ENCODE measurements around the gene ARHGEF38. TPM values are rescaled to one million over a fixed set of nuclear protein-coding genes. Genes with fewer than 3 reads are reported as not detected.
"Not testable (repeated sequence)": the region's sequence is repeated elsewhere in the genome, so short reads cannot be mapped to it uniquely, and the experiment has no call there.

ARHGEF38 gene
- total and polyA plus RNA-seq, 7 experiments from 2014 or later: 0.45 TPM; not detected in 6

DNA sequence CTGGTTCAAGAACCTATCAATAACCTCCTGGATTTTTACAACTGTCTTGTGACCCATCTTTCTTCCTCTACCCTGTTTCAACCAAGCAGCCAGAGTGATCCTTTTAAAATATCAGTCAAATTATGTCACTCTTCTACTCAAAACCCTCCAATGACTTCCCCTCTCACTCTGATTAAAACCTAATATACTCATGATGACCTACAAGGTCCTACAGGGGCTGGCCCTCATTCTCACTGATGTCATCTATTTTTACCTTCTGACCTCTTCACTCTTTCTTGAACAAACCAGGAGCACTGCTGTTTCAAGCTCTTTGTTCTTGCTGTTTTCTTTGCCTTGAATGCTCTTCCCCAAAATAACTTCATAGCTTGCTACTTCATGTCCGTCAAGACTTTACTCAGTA lies 48.5 kb downstream of the ARHGEF38 start:
- DNase-seq (no peak), ATAC-seq (no peak)
- intact Hi-C loops (cut with micrococcal nuclease): no loop called here
- Histone ChIP-seq H3K9me3 (ENCODE audit: control insufficient read depth in 2 of 3, low read length in 3 of 3) (no peaks in the 10 kb centered on the region), H3K27me3 (ENCODE audit: control insufficient read depth in 2 of 2, insufficient read depth in 2 of 2, low read length in 2 of 2) (no peaks in the 10 kb centered on the region), H3K27ac (ENCODE audit: low read depth, low read length) (no peak overlapping the region), H3K4me1 (ENCODE audit: control insufficient read depth in 2 of 2, insufficient read depth in 2 of 2, low read length in 2 of 2) (no peaks in the 10 kb centered on the region), H3K4me3 (ENCODE audit: low read length) (no peak overlapping the region), H3K36me3 (ENCODE audit: control insufficient read depth in 2 of 3, insufficient read depth in 3 of 3, low read length in 3 of 3) (no peaks in the 10 kb centered on the region)
- H3K27ac Mint-ChIP-seq: no peak overlapping the region
- ChIA-PET POLR2A (no interaction called here), CTCF (no interaction called here)
- no peaks in the 10 kb centered on the region for H3K36me3 Mint-ChIP-seq
- no peak overlapping the region for H3K4me3 Mint-ChIP-seq
- no peaks in the 10 kb centered on the region for H3K4me1 Mint-ChIP-seq
- no peaks in the 10 kb centered on the region for H3K9me3 Mint-ChIP-seq
- peaks cover 4 to 17% (median 12%) of the 10 kb centered on the region in 5 donors for H3K27me3 Mint-ChIP-seq

DNA sequence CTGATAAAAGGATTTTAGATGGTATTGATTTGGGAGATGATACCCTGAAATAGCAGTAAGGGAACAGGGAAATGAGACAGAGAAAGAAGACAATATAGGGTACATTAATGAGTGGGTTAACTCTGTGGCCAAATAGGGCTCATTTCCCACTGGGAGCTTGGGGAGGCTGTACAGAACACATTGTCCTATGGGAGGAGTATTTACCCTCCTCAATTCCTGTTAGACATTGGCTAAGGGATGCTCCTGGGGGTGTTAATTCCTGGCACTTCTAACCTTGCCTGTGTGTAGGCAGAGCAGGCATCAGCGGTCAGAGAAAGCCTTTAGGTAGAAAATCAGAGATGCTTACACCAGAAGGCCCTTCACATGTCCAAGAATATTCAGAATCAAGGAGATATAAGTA lies 49.0 kb downstream of the ARHGEF38 start:
- ATAC-seq (no peak), DNase-seq (no peak)
- Mint-ChIP-seq H3K4me1 (no peaks in the 10 kb centered on the region), H3K4me3 (no peak overlapping the region), H3K27me3 (peaks cover 4 to 17% (median 10%) of the 10 kb centered on the region in 5 donors), H3K9me3 (no peaks in the 10 kb centered on the region), H3K36me3 (no peaks in the 10 kb centered on the region), H3K27ac (no peak overlapping the region)
- POLR2A ChIA-PET: no interaction called here
- no peaks in the 10 kb centered on the region for H3K36me3 ChIP-seq (ENCODE audit: control insufficient read depth in 2 of 3, insufficient read depth in 3 of 3, low read length in 3 of 3)
- no peak overlapping the region for H3K4me3 ChIP-seq (ENCODE audit: low read length)
- CTCF ChIA-PET: no interaction called here
- no peaks in the 10 kb centered on the region for H3K9me3 ChIP-seq (ENCODE audit: control insufficient read depth in 2 of 3, low read length in 3 of 3)
- intact Hi-C loops (cut with micrococcal nuclease): no loop called here
- H3K27ac ChIP-seq (ENCODE audit: low read depth, low read length): no peak overlapping the region
- no peaks in the 10 kb centered on the region for H3K27me3 ChIP-seq (ENCODE audit: control insufficient read depth in 2 of 2, insufficient read depth in 2 of 2, low read length in 2 of 2)
- no peaks in the 10 kb centered on the region for H3K4me1 ChIP-seq (ENCODE audit: control insufficient read depth in 2 of 2, insufficient read depth in 2 of 2, low read length in 2 of 2)

DNA sequence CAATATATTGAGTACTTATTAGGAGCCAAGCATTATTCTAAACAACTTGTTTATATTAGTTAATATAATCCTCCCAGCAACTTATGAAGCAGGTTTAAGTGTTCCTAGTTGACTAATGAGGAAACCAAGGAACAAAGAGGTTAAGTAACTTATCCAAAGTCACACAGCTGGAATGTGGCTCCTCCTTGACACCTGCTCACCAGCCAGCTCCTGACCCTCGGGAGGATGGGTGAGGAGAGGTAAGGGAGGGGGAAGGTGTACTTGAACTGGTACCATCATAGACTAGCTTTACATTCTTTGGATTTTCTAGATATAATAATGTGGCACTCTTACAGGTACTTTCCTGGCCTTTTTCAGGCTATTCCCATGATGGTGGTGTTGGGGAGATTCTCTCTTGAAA lies 50.7 kb downstream of the ARHGEF38 start:
- H3K36me3 ChIP-seq (ENCODE audit: control insufficient read depth in 2 of 3, insufficient read depth in 3 of 3, low read length in 3 of 3): no peaks in the 10 kb centered on the region
- no peaks in the 10 kb centered on the region for H3K9me3 Mint-ChIP-seq
- H3K4me1 ChIP-seq (ENCODE audit: control insufficient read depth in 2 of 2, insufficient read depth in 2 of 2, low read length in 2 of 2): no peaks in the 10 kb centered on the region
- H3K4me1 Mint-ChIP-seq: no peaks in the 10 kb centered on the region
- no peak overlapping the region for H3K4me3 ChIP-seq (ENCODE audit: low read length)
- H3K27ac ChIP-seq (ENCODE audit: low read depth, low read length): no peak overlapping the region
- H3K9me3 ChIP-seq (ENCODE audit: control insufficient read depth in 2 of 3, low read length in 3 of 3): no peaks in the 10 kb centered on the region
- peaks cover 0 to 10% (median 2%) of the 10 kb centered on the region in 5 donors for H3K27me3 Mint-ChIP-seq
- intact Hi-C loops (cut with micrococcal nuclease): no loop called here
- ChIA-PET POLR2A (no interaction called here), CTCF (no interaction called here)
- DNase-seq (no peak), ATAC-seq (no peak)
- H3K27me3 ChIP-seq (ENCODE audit: control insufficient read depth in 2 of 2, insufficient read depth in 2 of 2, low read length in 2 of 2): no peaks in the 10 kb centered on the region
- H3K4me3 Mint-ChIP-seq: no peak overlapping the region
- H3K36me3 Mint-ChIP-seq: no peaks in the 10 kb centered on the region
- no peak overlapping the region for H3K27ac Mint-ChIP-seq

DNA sequence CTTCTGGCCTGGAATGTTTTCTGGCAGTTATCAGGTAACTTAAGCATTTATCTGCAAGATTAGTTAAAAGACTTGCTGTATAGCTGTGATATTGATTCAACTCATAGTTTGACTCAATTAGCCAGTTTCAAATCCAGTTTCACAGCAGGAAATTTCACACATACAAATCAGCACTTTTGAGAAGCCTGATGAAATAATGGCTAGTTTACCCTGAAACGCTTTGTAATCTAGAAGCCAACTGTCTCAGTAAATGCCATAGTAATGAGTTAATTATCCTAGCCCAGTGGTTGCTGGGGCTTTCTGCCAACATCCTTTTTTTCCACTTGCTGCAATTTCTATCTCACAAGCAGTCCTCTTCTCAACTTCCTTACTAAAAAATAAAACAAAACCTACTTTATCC lies 53.1 kb downstream of the ARHGEF38 start:
- no peak overlapping the region for H3K27ac ChIP-seq (ENCODE audit: low read depth, low read length)
- no peaks in the 10 kb centered on the region for H3K36me3 ChIP-seq (ENCODE audit: control insufficient read depth in 2 of 3, insufficient read depth in 3 of 3, low read length in 3 of 3)
- H3K27me3 ChIP-seq (ENCODE audit: control insufficient read depth in 2 of 2, insufficient read depth in 2 of 2, low read length in 2 of 2): no peaks in the 10 kb centered on the region
- Mint-ChIP-seq H3K36me3 (no peaks in the 10 kb centered on the region), H3K27me3 (peaks cover 2 to 15% (median 10%) of the 10 kb centered on the region in 5 donors), H3K9me3 (peaks cover 0 to 6% (median 0%) of the 10 kb centered on the region in 11 donors), H3K27ac (no peak overlapping the region), H3K4me1 (no peaks in the 10 kb centered on the region), H3K4me3 (no peak overlapping the region)
- ChIA-PET CTCF (no interaction called here), POLR2A (no interaction called here)
- H3K4me3 ChIP-seq (ENCODE audit: low read length): no peak overlapping the region
- no peaks in the 10 kb centered on the region for H3K9me3 ChIP-seq (ENCODE audit: control insufficient read depth in 2 of 3, low read length in 3 of 3)
- ATAC-seq (no peak), DNase-seq (no peak)
- intact Hi-C loops (cut with micrococcal nuclease): no loop called here
- H3K4me1 ChIP-seq (ENCODE audit: control insufficient read depth in 2 of 2, insufficient read depth in 2 of 2, low read length in 2 of 2): no peaks in the 10 kb centered on the region

DNA sequence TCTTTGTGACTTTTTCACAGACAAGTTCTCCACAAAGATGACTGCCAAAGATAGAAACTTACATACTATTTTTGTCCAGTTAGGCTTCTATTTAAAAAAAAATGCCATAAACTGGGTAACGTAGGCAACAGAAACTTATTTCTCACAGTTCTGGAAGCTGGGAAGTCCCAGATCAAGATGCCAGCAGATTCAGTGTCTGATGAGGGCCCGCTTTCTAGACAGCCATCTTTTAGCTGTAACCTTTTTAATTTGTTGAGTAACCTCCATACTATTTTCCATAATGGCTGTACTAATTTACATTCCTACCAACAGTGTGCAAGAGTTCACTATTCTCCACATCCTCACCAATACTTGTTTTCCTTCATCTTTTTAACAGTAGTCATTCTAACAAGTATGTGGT lies 55.5 kb downstream of the ARHGEF38 start:
- H3K4me1 Mint-ChIP-seq: no peaks in the 10 kb centered on the region
- no peak for DNase-seq
- H3K4me3 Mint-ChIP-seq: no peak overlapping the region
- ChIA-PET POLR2A (no interaction called here), CTCF (no interaction called here)
- intact Hi-C loops (cut with micrococcal nuclease): no loop called here
- Histone ChIP-seq H3K4me3 (ENCODE audit: low read length) (no peak overlapping the region), H3K4me1 (ENCODE audit: control insufficient read depth in 2 of 2, insufficient read depth in 2 of 2, low read length in 2 of 2) (no peaks in the 10 kb centered on the region), H3K9me3 (ENCODE audit: control insufficient read depth in 2 of 3, low read length in 3 of 3) (no peaks in the 10 kb centered on the region), H3K36me3 (ENCODE audit: control insufficient read depth in 2 of 3, insufficient read depth in 3 of 3, low read length in 3 of 3) (no peaks in the 10 kb centered on the region), H3K27ac (ENCODE audit: low read depth, low read length) (no peak overlapping the region), H3K27me3 (ENCODE audit: control insufficient read depth in 2 of 2, insufficient read depth in 2 of 2, low read length in 2 of 2) (no peaks in the 10 kb centered on the region)
- peaks cover 0 to 6% (median 0%) of the 10 kb centered on the region in 11 donors for H3K9me3 Mint-ChIP-seq
- H3K27me3 Mint-ChIP-seq: peaks cover 2 to 20% (median 10%) of the 10 kb centered on the region in 5 donors
- no peak for ATAC-seq
- H3K27ac Mint-ChIP-seq: no peak overlapping the region
- no peaks in the 10 kb centered on the region for H3K36me3 Mint-ChIP-seq

DNA sequence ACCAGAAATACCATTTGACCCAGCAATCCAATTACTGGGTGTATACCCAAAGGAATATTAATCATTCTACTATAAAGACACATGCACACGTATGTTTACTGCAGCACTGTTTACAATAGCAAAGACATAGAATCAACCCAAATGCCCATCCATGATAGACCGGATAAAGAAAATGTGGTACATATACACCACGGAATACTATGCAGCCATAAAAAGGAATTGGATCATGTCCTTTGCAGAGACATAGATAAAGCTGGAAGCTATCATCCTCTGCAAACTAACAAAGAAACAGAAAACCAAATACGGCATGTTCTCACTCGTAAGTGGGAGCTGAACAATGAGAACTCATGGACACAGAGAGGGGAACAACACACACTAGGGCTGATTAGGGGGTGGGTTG lies 57.4 kb downstream of the ARHGEF38 start:
- H3K36me3 Mint-ChIP-seq; H3K27me3 ChIP-seq (ENCODE audit: control insufficient read depth in 2 of 2, insufficient read depth in 2 of 2, low read length in 2 of 2); H3K27ac ChIP-seq (ENCODE audit: low read depth, low read length); H3K4me1 Mint-ChIP-seq; POLR2A ChIA-PET; ATAC-seq; H3K4me3 ChIP-seq (ENCODE audit: low read length); DNase-seq; H3K9me3 ChIP-seq (ENCODE audit: control insufficient read depth in 2 of 3, low read length in 3 of 3); H3K9me3 Mint-ChIP-seq; H3K4me3 Mint-ChIP-seq; H3K4me1 ChIP-seq (ENCODE audit: control insufficient read depth in 2 of 2, insufficient read depth in 2 of 2, low read length in 2 of 2); CTCF ChIA-PET; intact Hi-C loops (cut with micrococcal nuclease); H3K27ac Mint-ChIP-seq; H3K36me3 ChIP-seq (ENCODE audit: control insufficient read depth in 2 of 3, insufficient read depth in 3 of 3, low read length in 3 of 3): not testable (repeated sequence)
- H3K27me3 Mint-ChIP-seq: peaks cover 0 to 20% (median 10%) of the 10 kb centered on the region in 5 donors

DNA sequence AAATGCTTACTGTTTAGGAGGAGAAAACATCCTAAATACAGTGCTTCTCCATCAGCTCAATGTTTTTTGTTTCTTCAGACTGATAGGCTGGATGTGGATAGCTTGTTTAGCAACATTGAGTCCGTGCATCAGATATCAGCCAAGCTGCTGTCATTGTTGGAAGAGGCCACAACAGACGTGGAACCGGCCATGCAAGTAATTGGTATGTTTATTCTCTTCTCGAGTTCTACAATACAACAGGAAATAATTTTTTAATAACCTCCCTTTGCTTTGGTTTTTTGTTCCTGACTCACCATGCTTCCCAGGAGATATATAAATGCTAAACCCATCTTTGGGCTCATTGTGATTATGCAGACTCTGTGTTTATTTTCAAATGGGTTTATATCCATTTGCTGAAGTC lies 60.9 kb downstream of the ARHGEF38 start:
- Histone ChIP-seq H3K36me3 (ENCODE audit: control insufficient read depth in 2 of 3, insufficient read depth in 3 of 3, low read length in 3 of 3) (no peaks in the 10 kb centered on the region), H3K27ac (ENCODE audit: low read depth, low read length) (no peak overlapping the region), H3K4me3 (ENCODE audit: low read length) (no peak overlapping the region), H3K27me3 (ENCODE audit: control insufficient read depth in 2 of 2, insufficient read depth in 2 of 2, low read length in 2 of 2) (no peaks in the 10 kb centered on the region), H3K9me3 (ENCODE audit: control insufficient read depth in 2 of 3, low read length in 3 of 3) (no peaks in the 10 kb centered on the region), H3K4me1 (ENCODE audit: control insufficient read depth in 2 of 2, insufficient read depth in 2 of 2, low read length in 2 of 2) (no peaks in the 10 kb centered on the region)
- Mint-ChIP-seq H3K9me3 (peaks cover 0 to 6% (median 0%) of the 10 kb centered on the region in 11 donors), H3K4me3 (no peak overlapping the region), H3K36me3 (no peaks in the 10 kb centered on the region), H3K27me3 (peaks cover 0 to 20% (median 6%) of the 10 kb centered on the region in 5 donors), H3K4me1 (no peaks in the 10 kb centered on the region), H3K27ac (no peak overlapping the region)
- ATAC-seq: no peak
- POLR2A ChIA-PET: no interaction called here
- no peak for DNase-seq
- CTCF ChIA-PET: no interaction called here
- intact Hi-C loops (cut with micrococcal nuclease): no loop called here

All from naive thymus-derived CD4-positive, alpha-beta T cell (primary cell).